VCaP (cell line): Measurements from ENCODE around the gene SHFL.

Experiments used
- H3K27ac ChIP-seq: fragments of 450-650 bp; 2 replicates; pipeline ENCODE4 v1.5.1; 2017
- CTCF ChIP-seq: fragments of 450-650 bp; conservative IDR thresholded peaks from 2 replicates; pipeline ENCODE4 v1.5.1; 2017; ENCODE audit warnings: mild to moderate bottlenecking, moderate library complexity

SHFL gene

GRCh38 chr19:10105509-10106099 is 19.5 kb downstream of the SHFL start:
- no peak overlapping the region for H3K27ac ChIP-seq
- no peak for TF ChIP-seq CTCF

GRCh38 chr19:10106100-10106936 is 20.2 kb downstream of the SHFL start, which contains the start of gene PPAN:
PPAN (plus strand) TSS chr19:10106362; CDS start chr19:10106395, 33 bp downstream.
- no peak for TF ChIP-seq CTCF
- H3K27ac ChIP-seq, result peak within 1 kb of the TSS; percentile 75

- TF ChIP-seq CTCF, result no peak
- peak overlapping the region; percentile 75 for H3K27ac ChIP-seq
Measured at GRCh38 chr19:10107254-10107653, 21.1 kb downstream of the SHFL start.

GRCh38 chr19:10107817-10108367 is 21.8 kb downstream of the SHFL start:
- H3K27ac ChIP-seq, result peak overlapping the region; percentile 75; the same call in 1 of the 2 replicates
- TF ChIP-seq CTCF, result no peak

- no peak overlapping the region for H3K27ac ChIP-seq
- no peak for TF ChIP-seq CTCF
Measured at GRCh38 chr19:10109528-10109927, 23.4 kb downstream of the SHFL start.

- no peak for TF ChIP-seq CTCF
- no peak overlapping the region for H3K27ac ChIP-seq
Measured at GRCh38 chr19:10110076-10110971, 24.2 kb downstream of the SHFL start.

GRCh38 chr19:10110972-10111317 is 24.8 kb downstream of the SHFL start:
- TF ChIP-seq CTCF, result no peak
- no peak overlapping the region for H3K27ac ChIP-seq
